ENCODE results near the gene GYS1.

Gene GYS1

GRCh38 chr19:48989701-48990291 lies 3.3 kb downstream of the GYS1 start:
- H3K9me3 ChIP-seq (ENCODE audit: control insufficient read depth, low read length): no peaks in the 10 kb centered on the region
- peaks cover 17% of the 10 kb centered on the region for H3K4me1 ChIP-seq (ENCODE audit: control insufficient read depth, insufficient read depth, low read length)
- no peak overlapping the region for H3K27ac ChIP-seq (ENCODE audit: insufficient read depth, low read depth, low read length, poor library complexity, severe bottlenecking)
- WGBS, 2 experiments: 89 to 91% methylated on average over 17 of the region's 17 CpGs
- peaks cover 8% of the 10 kb centered on the region for H3K36me3 ChIP-seq (ENCODE audit: control insufficient read depth, insufficient read depth, low read length)
- no peak overlapping the region for H3K4me3 ChIP-seq (ENCODE audit: insufficient read depth, low read depth, low read length)
- H3K27me3 ChIP-seq (ENCODE audit: control insufficient read depth, insufficient read depth, low read length, poor library complexity, severe bottlenecking): no peaks in the 10 kb centered on the region

GRCh38 chr19:48988860-48989259 lies 4.2 kb downstream of the GYS1 start:
- H3K4me3 ChIP-seq (ENCODE audit: insufficient read depth, low read depth, low read length): no peak overlapping the region
- no peaks in the 10 kb centered on the region for H3K9me3 ChIP-seq (ENCODE audit: control insufficient read depth, low read length)
- peaks cover 11% of the 10 kb centered on the region for H3K4me1 ChIP-seq (ENCODE audit: control insufficient read depth, insufficient read depth, low read length)
- no peak overlapping the region for H3K27ac ChIP-seq (ENCODE audit: insufficient read depth, low read depth, low read length, poor library complexity, severe bottlenecking)
- no peaks in the 10 kb centered on the region for H3K27me3 ChIP-seq (ENCODE audit: control insufficient read depth, insufficient read depth, low read length, poor library complexity, severe bottlenecking)
- WGBS, 2 experiments: 89 to 92% methylated on average over 9 of the region's 9 CpGs
- H3K36me3 ChIP-seq (ENCODE audit: control insufficient read depth, insufficient read depth, low read length): peaks cover 8% of the 10 kb centered on the region

GRCh38 chr19:48988286-48988685 lies 4.8 kb downstream of the GYS1 start:
- Histone ChIP-seq H3K4me1 (ENCODE audit: control insufficient read depth, insufficient read depth, low read length) (peaks cover 11% of the 10 kb centered on the region), H3K4me3 (ENCODE audit: insufficient read depth, low read depth, low read length) (no peak overlapping the region), H3K9me3 (ENCODE audit: control insufficient read depth, low read length) (no peaks in the 10 kb centered on the region), H3K27ac (ENCODE audit: insufficient read depth, low read depth, low read length, poor library complexity, severe bottlenecking) (no peak overlapping the region), H3K36me3 (ENCODE audit: control insufficient read depth, insufficient read depth, low read length) (peaks cover 8% of the 10 kb centered on the region), H3K27me3 (ENCODE audit: control insufficient read depth, insufficient read depth, low read length, poor library complexity, severe bottlenecking) (no peaks in the 10 kb centered on the region)
- WGBS, 2 experiments: 93% methylated on average over 7 of the region's 7 CpGs

- no peaks in the 10 kb centered on the region for H3K27me3 ChIP-seq (ENCODE audit: control insufficient read depth, insufficient read depth, low read length, poor library complexity, severe bottlenecking)
These were observed 5.8 kb downstream of the GYS1 start for GRCh38 chr19:48987323-48987722.

GRCh38 chr19:48986211-48986610 lies 6.9 kb downstream of the GYS1 start:
- Histone ChIP-seq H3K27me3 (ENCODE audit: control insufficient read depth, insufficient read depth, low read length, poor library complexity, severe bottlenecking) (no peaks in the 10 kb centered on the region), H3K36me3 (ENCODE audit: control insufficient read depth, insufficient read depth, low read length) (peaks cover 13% of the 10 kb centered on the region), H3K27ac (ENCODE audit: insufficient read depth, low read depth, low read length, poor library complexity, severe bottlenecking) (no peak overlapping the region), H3K4me3 (ENCODE audit: insufficient read depth, low read depth, low read length) (no peak overlapping the region), H3K9me3 (ENCODE audit: control insufficient read depth, low read length) (no peaks in the 10 kb centered on the region), H3K4me1 (ENCODE audit: control insufficient read depth, insufficient read depth, low read length) (peaks cover 1% of the 10 kb centered on the region)
- 95 to 96% methylated on average over 3 of the region's 3 CpGs for WGBS, 2 experiments

More at GRCh38 chr19:48987323-48987722, 5.8 kb downstream of the GYS1 start:
- Histone ChIP-seq H3K9me3 (ENCODE audit: control insufficient read depth, low read length) (no peaks in the 10 kb centered on the region), H3K36me3 (ENCODE audit: control insufficient read depth, insufficient read depth, low read length) (peaks cover 13% of the 10 kb centered on the region), H3K4me1 (ENCODE audit: control insufficient read depth, insufficient read depth, low read length) (peaks cover 11% of the 10 kb centered on the region), H3K4me3 (ENCODE audit: insufficient read depth, low read depth, low read length) (no peak overlapping the region), H3K27ac (ENCODE audit: insufficient read depth, low read depth, low read length, poor library complexity, severe bottlenecking) (no peak overlapping the region)
- 89 to 95% methylated on average over 7 of the region's 7 CpGs for WGBS, 2 experiments

- no peaks in the 10 kb centered on the region for H3K9me3 ChIP-seq (ENCODE audit: control insufficient read depth, low read length)
- 95 to 97% methylated on average over 13 of the region's 13 CpGs for WGBS, 2 experiments
- peaks cover 13% of the 10 kb centered on the region for H3K36me3 ChIP-seq (ENCODE audit: control insufficient read depth, insufficient read depth, low read length)
- no peaks in the 10 kb centered on the region for H3K27me3 ChIP-seq (ENCODE audit: control insufficient read depth, insufficient read depth, low read length, poor library complexity, severe bottlenecking)
- H3K27ac ChIP-seq (ENCODE audit: insufficient read depth, low read depth, low read length, poor library complexity, severe bottlenecking): no peak overlapping the region
- H3K4me1 ChIP-seq (ENCODE audit: control insufficient read depth, insufficient read depth, low read length): no peaks in the 10 kb centered on the region
- H3K4me3 ChIP-seq (ENCODE audit: insufficient read depth, low read depth, low read length): no peak overlapping the region
These were observed 7.4 kb downstream of the GYS1 start for GRCh38 chr19:48985711-48986110.

GRCh38 chr19:48982280-48982679 lies 10.8 kb downstream of the GYS1 start:
- no peak overlapping the region for H3K27ac ChIP-seq (ENCODE audit: insufficient read depth, low read depth, low read length, poor library complexity, severe bottlenecking)
- peaks cover 5% of the 10 kb centered on the region for H3K36me3 ChIP-seq (ENCODE audit: control insufficient read depth, insufficient read depth, low read length)
- H3K4me3 ChIP-seq (ENCODE audit: insufficient read depth, low read depth, low read length): no peak overlapping the region
- no peaks in the 10 kb centered on the region for H3K27me3 ChIP-seq (ENCODE audit: control insufficient read depth, insufficient read depth, low read length, poor library complexity, severe bottlenecking)
- no peaks in the 10 kb centered on the region for H3K4me1 ChIP-seq (ENCODE audit: control insufficient read depth, insufficient read depth, low read length)
- H3K9me3 ChIP-seq (ENCODE audit: control insufficient read depth, low read length): no peaks in the 10 kb centered on the region
- WGBS, 2 experiments: 96% methylated on average over 9 of the region's 9 CpGs

GRCh38 chr19:48977061-48977460 lies 16.0 kb downstream of the GYS1 start:
- H3K9me3 ChIP-seq (ENCODE audit: control insufficient read depth, low read length): no peaks in the 10 kb centered on the region
- no peaks in the 10 kb centered on the region for H3K27me3 ChIP-seq (ENCODE audit: control insufficient read depth, insufficient read depth, low read length, poor library complexity, severe bottlenecking)
- peaks cover 7% of the 10 kb centered on the region for H3K36me3 ChIP-seq (ENCODE audit: control insufficient read depth, insufficient read depth, low read length)
- H3K4me3 ChIP-seq (ENCODE audit: insufficient read depth, low read depth, low read length): no peak overlapping the region
- WGBS, 2 experiments: 91 to 94% methylated on average over 2 of the region's 2 CpGs
- no peak overlapping the region for H3K27ac ChIP-seq (ENCODE audit: insufficient read depth, low read depth, low read length, poor library complexity, severe bottlenecking)
- H3K4me1 ChIP-seq (ENCODE audit: control insufficient read depth, insufficient read depth, low read length): no peaks in the 10 kb centered on the region

- Histone ChIP-seq H3K27ac (ENCODE audit: insufficient read depth, low read depth, low read length, poor library complexity, severe bottlenecking) (no peak overlapping the region), H3K4me3 (ENCODE audit: insufficient read depth, low read depth, low read length) (no peak overlapping the region), H3K27me3 (ENCODE audit: control insufficient read depth, insufficient read depth, low read length, poor library complexity, severe bottlenecking) (no peaks in the 10 kb centered on the region), H3K36me3 (ENCODE audit: control insufficient read depth, insufficient read depth, low read length) (peaks cover 7% of the 10 kb centered on the region), H3K4me1 (ENCODE audit: control insufficient read depth, insufficient read depth, low read length) (no peaks in the 10 kb centered on the region), H3K9me3 (ENCODE audit: control insufficient read depth, low read length) (no peaks in the 10 kb centered on the region)
- WGBS, 2 experiments: 89% methylated on average over 13 of the region's 13 CpGs
These were observed 16.9 kb downstream of the GYS1 start for GRCh38 chr19:48975947-48976847.

- no peak overlapping the region for H3K4me3 ChIP-seq (ENCODE audit: insufficient read depth, low read depth, low read length)
- H3K36me3 ChIP-seq (ENCODE audit: control insufficient read depth, insufficient read depth, low read length): peaks cover 26% of the 10 kb centered on the region
- peaks cover 5% of the 10 kb centered on the region for H3K4me1 ChIP-seq (ENCODE audit: control insufficient read depth, insufficient read depth, low read length)
- H3K9me3 ChIP-seq (ENCODE audit: control insufficient read depth, low read length): no peaks in the 10 kb centered on the region
- no peaks in the 10 kb centered on the region for H3K27me3 ChIP-seq (ENCODE audit: control insufficient read depth, insufficient read depth, low read length, poor library complexity, severe bottlenecking)
- WGBS, 2 experiments: 26 to 29% methylated on average over 18 to 19 of the region's 19 CpGs
- no peak overlapping the region for H3K27ac ChIP-seq (ENCODE audit: insufficient read depth, low read depth, low read length, poor library complexity, severe bottlenecking)
These were observed 22.1 kb downstream of the GYS1 start for GRCh38 chr19:48970923-48971395.

Data from ectodermal cell (in vitro differentiated cells).